A549 (cell line): Measurements from ENCODE around the gene MKNK2. TPM values are rescaled to one million over a fixed set of nuclear protein-coding genes. Genes with fewer than 3 reads are reported as not detected.

ENCODE experiments used
- ATAC-seq, 2 experiments: fragments of 200-7000 bp in 1 of 2; fragments of >200 bp in 1 of 2; cut with Nextera tagmentation in 1 of 2; cut with Tn5 transposase in 1 of 2; 3 replicates each; pipeline versions ENCODE4 v1.8.0 to v1.9.1; 2018 to 2020; ENCODE audit warnings: mild to moderate bottlenecking in 1 of 2, moderate library complexity in 1 of 2
- CTCF ChIA-PET: fragments of 300-600 bp; sonication (Branson Sonifier 250); formaldehyde crosslinking; extraction: SDS; loops from one replicate; lab custom pipeline; 2021; ENCODE audit warnings: antibody characterized with exemption, inconsistent platforms; lab: Yijun Ruan, JAX
- POLR2A ChIA-PET: fragments of 350-600 bp; formaldehyde crosslinking; extraction: SDS; loops from one replicate; lab custom pipeline; 2021; ENCODE audit warnings: antibody characterized with exemption, inconsistent platforms; lab: Yijun Ruan, JAX
- DNase-seq, 2 experiments: peaks; one replicate each; pipeline versions ENCODE4 v3.0.0 to v3.0.0-alpha.2; 2011 to 2016; ENCODE audit warnings: low read depth in 1 of 2, low spot score in 1 of 2
- FAIRE-seq: peaks from 2 replicates; lab custom pipeline; 2011; peaks lifted over from hg19 to GRCh38; lab: Jason Lieb, UNC
- H3K27ac ChIP-seq, 2 experiments: fragments of >200 bp; sonication (Bioruptor Twin); formaldehyde crosslinking; 3 replicates each; pipeline ENCODE4 v1.5.1; 2016 to 2017
- H3K4me1 ChIP-seq: fragments of >200 bp; sonication (Bioruptor Twin); formaldehyde crosslinking; 3 replicates; pipeline ENCODE4 v1.6.1; 2016
- H3K4me2 ChIP-seq: fragments of >200 bp; sonication (Bioruptor Twin); formaldehyde crosslinking; 3 replicates; pipeline ENCODE4 v1.6.1; 2016
- H3K4me3 ChIP-seq: fragments of >200 bp; sonication (Bioruptor Twin); formaldehyde crosslinking; 3 replicates; pipeline ENCODE4 v1.5.1; 2016
- H3K9me3 ChIP-seq: fragments of >200 bp; sonication (Bioruptor Twin); formaldehyde crosslinking; 3 replicates; pipeline ENCODE4 v1.6.1; 2016
- ATOH8 ChIP-seq: fragments of 250-450 bp; sonication (Bioruptor Pico); IDR thresholded peaks from 2 replicates; pipeline ENCODE4 v1.5.0; 2020; ENCODE audit warnings: low read depth, mild to moderate bottlenecking, moderate library complexity
- CBX8 ChIP-seq: fragments of 200-600 bp; sonication (generic); IDR thresholded peaks from 2 replicates; pipeline ENCODE4 v1.6.1; 2016
- CEBPB ChIP-seq, 2 experiments: fragments of >200 bp in 1 of 2; sonication (Bioruptor Twin) in 1 of 2; formaldehyde crosslinking in 1 of 2; IDR thresholded peaks; 2 replicates each; pipeline ENCODE4 v1.6.1; 2012 to 2016
- CHD4 ChIP-seq: fragments of 200-600 bp; sonication (generic); IDR thresholded peaks from 2 replicates; pipeline ENCODE4 v1.6.1; 2016; ENCODE audit warnings: antibody characterized with exemption, mild to moderate bottlenecking, borderline replicate concordance
- EP300 ChIP-seq, 2 experiments: fragments of >200 bp; sonication (Bioruptor Twin); formaldehyde crosslinking; IDR thresholded peaks; 2 replicates in 1 of 2; 3 replicates in 1 of 2; pipeline ENCODE4 v1.6.1; 2016 to 2017
- FOSB ChIP-seq: fragments of 250-450 bp; sonication (Bioruptor Pico); IDR thresholded peaks from 2 replicates; pipeline ENCODE4 v1.5.0; 2020; ENCODE audit warnings: mild to moderate bottlenecking, moderate library complexity
- FOXS1 ChIP-seq: fragments of 250-450 bp; sonication (Bioruptor Pico); IDR thresholded peaks from 2 replicates; pipeline ENCODE4 v1.5.0; 2020; ENCODE audit warnings: mild to moderate bottlenecking, moderate library complexity
- HMGXB4 ChIP-seq: fragments of 250-450 bp; sonication (Bioruptor Pico); IDR thresholded peaks from 2 replicates; pipeline ENCODE4 v1.5.0; 2021; ENCODE audit warnings: mild to moderate bottlenecking, moderate library complexity, borderline replicate concordance
- HOXA7 ChIP-seq: fragments of 250-450 bp; sonication (Bioruptor Pico); IDR thresholded peaks from 2 replicates; pipeline ENCODE4 v1.5.0; 2020; ENCODE audit warnings: mild to moderate bottlenecking, moderate library complexity
- HOXB5 ChIP-seq: fragments of 250-450 bp; sonication (Bioruptor Pico); IDR thresholded peaks from 2 replicates; pipeline ENCODE4 v1.5.0; 2020; ENCODE audit warnings: mild to moderate bottlenecking, moderate library complexity
- KDM1A ChIP-seq: fragments of 200-600 bp; sonication (generic); IDR thresholded peaks from 2 replicates; pipeline ENCODE4 v1.6.1; 2016; ENCODE audit warnings: low read depth, mild to moderate bottlenecking
- NPAS2 ChIP-seq: fragments of 250-450 bp; sonication (Bioruptor Pico); IDR thresholded peaks from 2 replicates; pipeline ENCODE4 v1.8.0; 2022; ENCODE audit warnings: mild to moderate bottlenecking, moderate library complexity, borderline replicate concordance
- NR3C1 ChIP-seq: fragments of >200 bp; sonication (Bioruptor Twin); formaldehyde crosslinking; IDR thresholded peaks from 3 replicates; pipeline ENCODE4 v1.6.1; 2017
- PHF8 ChIP-seq: fragments of 200-600 bp; sonication (generic); IDR thresholded peaks from 2 replicates; pipeline ENCODE4 v1.6.1; 2016; ENCODE audit warnings: low read depth, mild to moderate bottlenecking, antibody characterized with exemption, moderate library complexity, borderline replicate concordance
- POLR2A ChIP-seq: IDR thresholded peaks from 2 replicates; pipeline ENCODE4 v1.6.1; 2012; ENCODE audit warnings: mild to moderate bottlenecking, low read length
- POLR2AphosphoS2 ChIP-seq: conservative IDR thresholded peaks from 2 replicates; pipeline ENCODE4 v1.6.1; 2012; ENCODE audit warnings: low read length, improper control_type of control experiment, inconsistent platforms
- RFX5 ChIP-seq: fragments of 450-650 bp; IDR thresholded peaks from 2 replicates; pipeline ENCODE4 v1.7.1; 2014; ENCODE audit warnings: antibody characterized with exemption, mild to moderate bottlenecking, moderate library complexity
- ZNF302 ChIP-seq: fragments of 250-450 bp; sonication (Bioruptor Pico); IDR thresholded peaks from 2 replicates; pipeline ENCODE4 v1.9.0; 2021; ENCODE audit warnings: inconsistent platforms, mild to moderate bottlenecking, moderate library complexity
- WGBS: methylation state at CpG from one replicate; pipeline ENCODE4 v1.1.6; 2017; ENCODE audit errors: missing lambda C conversion rate; 5-methylcytosine and 5-hydroxymethylcytosine counted together
- polyA plus RNA-seq, 4 experiments: library from polyadenylated mRNA; depleted of rRNA in 3 of 4; stranded (reverse); fragments of >200 nt; fragmentation: RNase III in 1 of 4; extraction: RNeasy Plus Mini Kit Qiagen cat#74134 plus additional on column Dnase treatment in 1 of 4; gene quantifications; 2 replicates in 3 of 4; 3 replicates in 1 of 4; pipeline ENCODE4 v1.2.3, GENCODE V29; 2011 to 2017
- TF ChIP-seq, protein P1 (sequence below): fragments of >200 bp; sonication (Bioruptor Twin); formaldehyde crosslinking; IDR thresholded peaks from 2 replicates; pipeline ENCODE4 v1.6.1; 2016
- TF ChIP-seq, protein P2 (sequence below): IDR thresholded peaks from 2 replicates; pipeline ENCODE4 v1.6.1; 2012

Gene MKNK2
- polyA plus RNA-seq, 2 of the 4 experiments (the other 2 are of a cell fraction) = 48.3 to 56.7 TPM

- TF ChIP-seq RFX5 (peak; percentile 99), HOXB5 (0 out of 2 replicates have a peak, but pooled peaks have one; percentile 34)
Measured at GRCh38 chr19:2041683-2042484, 9.2 kb downstream of the MKNK2 start (continued).

GRCh38 chr19:2041433-2041682 lies 9.7 kb downstream of the MKNK2 start:
- FAIRE-seq = no peak
- CTCF ChIA-PET = interaction anchor here (1.0 to 7.0 kb wide), 3 partner anchors 11 to 28 kb away, joined by 3 to 54 read pairs (median 14); no protein-coding TSS in a partner anchor
- peak overlapping the region; percentile 95 for H3K4me2 ChIP-seq
- TF ChIP-seq CHD4 (no peak), CEBPB (IDR thresholded peaks at IDR 0.05) (no peak), FOSB (no peak), FOXS1 (CRISPR knock-in tag) (no peak), HOXA7 (CRISPR knock-in tag) (no peak), PHF8 (no peak), KDM1A (no peak), HMGXB4 (CRISPR knock-in tag) (no peak), POLR2A (no peak)
- TF ChIP-seq, protein P1, sequence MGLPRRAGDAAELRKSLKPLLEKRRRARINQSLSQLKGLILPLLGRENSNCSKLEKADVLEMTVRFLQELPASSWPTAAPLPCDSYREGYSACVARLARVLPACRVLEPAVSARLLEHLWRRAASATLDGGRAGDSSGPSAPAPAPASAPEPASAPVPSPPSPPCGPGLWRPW = no peak
- H3K9me3 ChIP-seq = no peaks in the 10 kb centered on the region
- ATAC-seq = no peak
- peak overlapping the region; percentile 35 for H3K4me3 ChIP-seq
- peaks cover 65% of the 10 kb centered on the region for H3K4me1 ChIP-seq
- POLR2A ChIA-PET = no interaction called here
- H3K27ac ChIP-seq = peak overlapping the region; percentile 83 to 98
- no peak for DNase-seq
- WGBS = 90% methylated on average over 3 of the region's 6 CpGs

DNA sequence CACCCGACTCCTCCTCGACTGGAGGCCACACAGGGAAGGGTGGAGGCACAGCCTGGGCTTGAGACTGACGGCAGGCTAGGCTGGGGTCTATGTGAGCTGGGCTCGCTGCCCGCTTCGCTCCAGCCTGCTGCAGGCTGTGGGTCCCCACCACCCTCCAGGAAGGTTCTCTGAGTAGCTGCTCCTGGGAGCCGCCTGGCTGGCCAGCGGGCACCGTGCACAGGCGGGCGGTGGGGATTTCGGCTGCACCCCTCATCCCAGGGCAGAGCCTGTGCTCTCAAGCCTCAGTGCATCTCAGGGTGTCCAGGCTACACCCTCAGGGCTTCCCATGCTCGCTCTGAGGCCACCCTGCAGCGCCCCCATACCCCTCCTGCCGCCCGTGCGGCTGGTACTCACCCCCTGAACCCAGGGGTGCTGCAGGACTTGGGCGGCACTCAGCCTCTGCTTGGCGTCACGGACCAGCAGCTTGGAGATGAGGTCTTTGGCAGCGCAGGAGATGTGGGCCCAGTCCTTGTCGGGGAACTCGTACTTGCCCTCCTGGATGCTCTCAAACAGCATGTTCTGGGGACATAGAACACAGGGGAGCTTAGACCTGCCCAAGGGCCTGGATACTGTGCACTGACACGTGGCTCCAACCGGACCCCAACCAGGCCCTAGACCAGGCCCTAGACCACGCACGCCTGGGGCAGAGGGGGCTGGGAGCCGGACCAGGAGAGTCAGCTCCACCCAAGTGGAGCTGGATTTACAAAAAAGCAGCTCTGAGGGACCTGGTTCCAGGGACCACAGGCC lies 10.2 kb downstream of the MKNK2 start:
- H3K4me1 ChIP-seq = peaks cover 60% of the 10 kb centered on the region
- TF ChIP-seq POLR2AphosphoS2 = no peak
- no peak for TF ChIP-seq CBX8
- no peak for TF ChIP-seq ZNF302
- no peak for TF ChIP-seq NPAS2 (CRISPR knock-in tag)
- no peak for TF ChIP-seq NR3C1
- TF ChIP-seq HMGXB4 (CRISPR knock-in tag) = no peak
- no peak for TF ChIP-seq HOXA7 (CRISPR knock-in tag)
- TF ChIP-seq, protein P1 = no peak
- TF ChIP-seq, protein P2, sequence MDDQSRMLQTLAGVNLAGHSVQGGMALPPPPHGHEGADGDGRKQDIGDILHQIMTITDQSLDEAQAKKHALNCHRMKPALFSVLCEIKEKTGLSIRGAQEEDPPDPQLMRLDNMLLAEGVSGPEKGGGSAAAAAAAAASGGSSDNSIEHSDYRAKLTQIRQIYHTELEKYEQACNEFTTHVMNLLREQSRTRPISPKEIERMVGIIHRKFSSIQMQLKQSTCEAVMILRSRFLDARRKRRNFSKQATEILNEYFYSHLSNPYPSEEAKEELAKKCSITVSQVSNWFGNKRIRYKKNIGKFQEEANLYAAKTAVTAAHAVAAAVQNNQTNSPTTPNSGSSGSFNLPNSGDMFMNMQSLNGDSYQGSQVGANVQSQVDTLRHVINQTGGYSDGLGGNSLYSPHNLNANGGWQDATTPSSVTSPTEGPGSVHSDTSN = no peak
- TF ChIP-seq ATOH8 = no peak
- no peak for TF ChIP-seq EP300 (IDR thresholded peaks at IDR 0.05)
- TF ChIP-seq POLR2A = no peak
- TF ChIP-seq, all 56 proteins: peak for 0
- Histone ChIP-seq H3K4me2 (peak overlapping the region; percentile 95), H3K4me3 (peak overlapping the region; percentile 35; the same call in 2 of the 3 replicates), H3K9me3 (peaks cover 2% of the 10 kb centered on the region), H3K27ac (peak overlapping the region; percentile 83 to 98)
- no peak for FAIRE-seq
- no peak for ATAC-seq
- ChIA-PET POLR2A (no interaction called here), CTCF (interaction anchor here (1.0 to 7.0 kb wide), 3 partner anchors 11 to 29 kb away, joined by 3 to 54 read pairs (median 14); no protein-coding TSS in a partner anchor)
- no peak for DNase-seq
- 83% methylated on average over 16 of the region's 28 CpGs for WGBS
